HG02885 (cell line): ENCODE results near the gene CEP83.

Source experiments
- ATAC-seq: cut with Tn5 transposase; IDR thresholded peaks from one replicate; pipeline ENCODE4 v1.9.1; 2021; ENCODE audit warnings: mild to moderate bottlenecking; ENCODE audit not compliant: unreplicated experiment, poor library complexity

CEP83 gene

GRCh38 chr12:94277426-94278000 is 182.2 kb downstream of the CEP83 start:
- no peak for ATAC-seq

- ATAC-seq: no peak
Observed at GRCh38 chr12:94276725-94277124, 182.9 kb downstream of the CEP83 start.

GRCh38 chr12:94273272-94273671 is 186.4 kb downstream of the CEP83 start:
- no peak for ATAC-seq

- ATAC-seq: no peak
Observed at GRCh38 chr12:94272280-94272679, 187.4 kb downstream of the CEP83 start.

- ATAC-seq: no peak
Observed at GRCh38 chr12:94271351-94271750, 188.3 kb downstream of the CEP83 start.

GRCh38 chr12:94269316-94269999 is 190.2 kb downstream of the CEP83 start:
- peak; percentile 48 for ATAC-seq

- no peak for ATAC-seq
Observed at GRCh38 chr12:94267921-94268471, 191.7 kb downstream of the CEP83 start.

- ATAC-seq: no peak
Observed at GRCh38 chr12:94267537-94267872, 192.2 kb downstream of the CEP83 start.

- ATAC-seq: no peak
Observed at GRCh38 chr12:94266796-94267536, 192.7 kb downstream of the CEP83 start.

- ATAC-seq: no peak
Observed at GRCh38 chr12:94265966-94266745, 193.5 kb downstream of the CEP83 start.

- ATAC-seq: no peak
Observed at GRCh38 chr12:94265539-94265938, 194.1 kb downstream of the CEP83 start.

- no peak for ATAC-seq
Observed at GRCh38 chr12:94264736-94265485, 194.8 kb downstream of the CEP83 start.

GRCh38 chr12:94263905-94264561 is 195.6 kb downstream of the CEP83 start:
- no peak for ATAC-seq

GRCh38 chr12:94263011-94263811 is 196.5 kb downstream of the CEP83 start:
- ATAC-seq: no peak

- peak; percentile 43 for ATAC-seq
Observed at GRCh38 chr12:94262228-94263010, 197.2 kb downstream of the CEP83 start.

- no peak for ATAC-seq
Observed at GRCh38 chr12:94261786-94262185, 197.9 kb downstream of the CEP83 start.

- no peak for ATAC-seq
Observed at GRCh38 chr12:94261119-94261518, 198.5 kb downstream of the CEP83 start.

GRCh38 chr12:94260717-94261116 is 198.9 kb downstream of the CEP83 start:
- ATAC-seq: no peak
